HG03175 (cell line): ENCODE measurements around the gene TBC1D24.

Experiments
- ATAC-seq: cut with Tn5 transposase; IDR thresholded peaks from one replicate; pipeline ENCODE4 v1.9.1; 2021; ENCODE audit warnings: mild to moderate bottlenecking, moderate library complexity; ENCODE audit not compliant: unreplicated experiment

TBC1D24 gene

DNA sequence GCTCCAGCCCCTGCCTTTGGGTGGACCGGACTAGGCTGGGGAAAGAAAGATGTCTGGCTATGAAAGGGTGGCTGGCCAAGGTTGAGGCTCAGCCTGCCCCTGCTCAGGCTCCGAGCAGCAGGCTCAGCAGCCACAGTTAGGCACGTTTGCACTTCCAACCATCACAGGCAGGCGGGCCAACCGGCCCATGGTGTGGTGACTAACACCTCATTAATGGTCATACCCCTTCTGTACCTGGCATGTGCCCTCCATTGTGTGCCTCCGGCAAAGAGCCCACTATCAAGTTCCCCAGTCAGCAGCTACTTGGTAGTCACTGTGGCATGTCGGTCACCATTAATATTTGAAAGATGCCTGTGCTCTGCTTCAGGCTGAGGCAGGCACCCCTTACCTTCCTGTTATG is 6.7 kb downstream of the TBC1D24 start:
- ATAC-seq: no peak

DNA sequence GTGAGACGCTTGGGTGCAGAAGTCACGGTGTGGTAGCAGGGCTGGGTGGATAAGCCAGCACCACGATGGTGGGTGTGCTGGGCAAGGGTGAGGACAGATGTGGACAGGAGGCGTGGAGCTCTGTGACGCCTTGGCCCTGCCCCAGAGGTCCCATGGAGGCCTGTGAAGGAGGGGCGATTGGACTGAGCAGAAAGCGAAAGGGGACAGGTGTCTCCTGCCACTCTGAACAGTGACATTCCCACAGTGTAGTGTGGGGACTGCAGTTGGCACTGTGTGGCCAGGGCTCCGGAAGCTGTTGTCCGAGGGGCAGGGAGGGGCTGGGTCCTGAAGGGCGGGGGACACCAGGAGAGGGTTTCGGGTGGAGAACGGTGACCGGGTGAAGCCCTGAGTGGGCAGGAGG is 7.3 kb downstream of the TBC1D24 start:
- no peak for ATAC-seq

- no peak for ATAC-seq
These were observed 8.0 kb downstream of the TBC1D24 start for GRCh38 chr16:2482708-2483534.

- ATAC-seq: no peak
These were observed 9.3 kb downstream of the TBC1D24 start for GRCh38 chr16:2483939-2484897.

DNA sequence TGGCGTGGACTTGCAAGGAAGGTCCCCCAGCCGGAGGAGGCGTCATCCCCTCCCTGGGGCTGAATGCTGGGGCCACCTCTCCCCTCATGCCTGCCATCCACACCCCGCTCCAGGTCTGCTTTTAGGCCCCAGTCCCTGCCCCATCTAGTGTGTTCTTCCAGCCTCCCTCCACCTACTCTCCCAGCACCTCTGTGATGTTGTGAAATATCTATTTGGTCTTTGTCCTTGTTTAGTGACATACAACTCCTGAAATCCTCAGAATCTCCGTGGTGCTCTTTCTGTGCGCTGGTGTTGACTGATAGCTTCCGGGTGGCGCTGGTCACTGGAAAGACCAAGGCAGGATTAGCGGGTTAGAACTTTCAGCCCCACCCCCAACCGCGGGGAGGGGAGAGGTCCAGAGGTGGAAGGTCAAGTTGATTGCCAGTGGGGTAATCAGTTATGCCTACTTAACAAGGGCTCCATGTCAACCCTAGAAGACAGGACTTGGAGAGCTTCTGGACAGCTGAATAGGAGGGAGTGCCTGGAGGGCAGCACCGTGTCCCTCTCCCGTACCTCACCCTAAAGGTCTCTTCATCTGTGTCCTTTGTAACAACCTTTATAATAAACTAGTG is 10.1 kb downstream of the TBC1D24 start:
- ATAC-seq: no peak

DNA sequence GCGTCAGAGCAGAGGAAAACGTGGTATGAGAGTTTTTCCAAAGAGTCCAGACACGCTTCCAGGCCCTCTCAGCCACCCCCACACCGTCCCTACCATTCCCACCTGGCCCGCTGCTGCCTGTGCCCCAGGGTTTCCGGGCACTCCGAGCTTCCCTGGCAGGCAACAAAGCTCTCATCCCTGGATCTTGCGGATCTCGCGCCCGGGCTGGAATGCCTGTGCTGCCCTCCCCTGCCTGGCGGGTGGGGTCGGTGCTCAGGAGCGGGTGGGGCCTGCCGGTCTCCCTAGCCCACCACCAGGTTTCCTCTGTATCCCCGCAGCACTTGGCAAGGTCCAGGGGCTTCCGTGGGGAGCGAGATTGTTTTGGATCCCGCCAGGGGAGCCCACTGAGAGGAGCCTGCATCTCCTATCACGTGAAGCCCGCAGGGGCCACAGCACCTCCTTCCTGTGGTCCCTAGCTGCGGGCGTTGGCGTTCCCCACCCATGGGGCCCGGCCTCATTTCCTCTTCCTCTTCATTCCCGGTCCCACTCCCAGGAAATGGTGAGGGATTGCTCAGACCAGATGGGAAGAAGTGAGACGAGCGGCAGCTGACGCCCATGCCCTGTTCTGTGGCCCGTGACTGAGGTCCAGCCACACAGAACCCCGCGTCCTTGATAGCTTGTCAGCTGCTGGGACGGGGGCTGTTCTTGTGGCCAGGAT is 11.0 kb downstream of the TBC1D24 start:
- ATAC-seq: no peak

DNA sequence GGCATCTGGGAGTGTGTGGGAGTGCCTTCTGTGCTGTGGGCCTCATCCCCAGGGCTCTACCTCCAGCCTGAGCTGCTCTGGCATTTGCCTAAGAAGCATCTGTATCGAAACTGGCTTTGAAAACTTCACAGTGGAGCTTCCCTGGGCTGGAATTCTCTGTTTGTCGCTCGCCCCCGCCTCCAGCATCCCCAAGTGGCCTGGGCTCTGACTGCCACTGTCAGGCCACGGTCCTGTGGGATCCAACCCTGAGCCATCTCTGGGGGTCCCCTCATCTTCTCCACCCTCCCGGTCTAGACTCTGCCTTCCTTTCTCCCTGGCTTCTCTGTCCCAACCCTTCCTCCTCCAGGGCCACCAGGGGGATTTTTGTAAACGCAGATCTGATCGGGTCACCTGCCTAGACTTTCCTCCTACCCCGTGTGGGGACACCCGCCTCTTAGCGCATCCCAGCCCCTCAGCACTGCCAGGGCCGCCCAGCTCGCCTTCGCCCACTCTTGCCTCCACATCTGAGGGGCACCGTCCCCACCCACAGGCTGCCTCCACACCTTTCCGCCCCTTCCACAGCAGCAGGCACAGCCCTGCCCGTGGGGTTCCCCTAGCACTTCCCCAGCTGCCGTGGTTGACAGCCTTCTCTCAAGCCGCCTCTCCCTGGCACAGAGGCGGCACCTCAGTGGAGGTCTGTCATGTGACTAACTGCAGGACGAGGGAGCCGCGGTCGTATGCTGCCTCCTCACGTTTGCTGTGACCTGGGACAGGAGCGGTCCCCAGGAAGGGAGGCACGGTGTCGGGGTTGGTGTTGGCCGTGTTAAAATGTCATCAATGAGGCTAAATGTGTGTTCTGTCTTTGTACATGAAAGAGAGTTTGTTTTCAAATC is 12.0 kb downstream of the TBC1D24 start:
- peak; percentile 61 for ATAC-seq

DNA sequence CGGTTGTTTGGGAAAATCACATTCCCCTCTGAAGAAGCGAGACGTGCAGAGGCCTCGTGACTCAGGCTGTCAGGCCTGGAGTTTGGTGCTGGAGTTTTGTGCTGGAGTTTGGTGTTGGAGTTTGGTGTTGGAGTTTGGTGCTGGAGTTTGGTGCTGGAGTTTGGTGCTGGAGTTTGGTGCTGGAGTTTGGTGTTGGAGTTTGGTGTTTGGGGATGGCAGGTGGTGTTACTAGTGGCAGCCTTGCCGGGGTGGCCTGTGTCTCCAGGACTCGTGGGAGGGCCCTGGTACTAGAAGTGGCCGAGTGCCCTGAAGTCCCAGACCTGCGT is 12.6 kb downstream of the TBC1D24 start:
- ATAC-seq: no peak

- no peak for ATAC-seq
These were observed 13.1 kb downstream of the TBC1D24 start for GRCh38 chr16:2487903-2488531.

DNA sequence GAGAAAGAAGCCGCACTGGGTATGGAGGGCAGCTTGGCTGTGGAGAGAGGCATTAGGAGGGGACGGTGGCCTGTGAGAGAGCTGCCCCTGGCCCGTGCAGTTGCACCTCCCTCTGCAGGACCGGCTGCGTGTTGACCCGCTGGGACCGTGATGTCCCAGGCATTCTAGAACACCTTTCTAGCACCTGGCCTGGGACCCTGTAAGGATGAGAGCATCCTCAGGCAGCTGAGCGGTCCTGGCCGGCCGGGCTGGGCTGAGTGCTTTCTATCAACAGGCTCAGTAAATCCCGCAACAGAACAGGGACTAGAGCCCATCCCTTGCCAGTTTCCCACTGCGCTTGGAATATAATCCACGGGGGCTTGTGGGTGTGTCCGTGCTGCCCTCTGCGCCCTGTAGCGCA is 14.7 kb downstream of the TBC1D24 start:
- ATAC-seq: no peak

- no peak for ATAC-seq
These were observed 15.5 kb downstream of the TBC1D24 start for GRCh38 chr16:2490190-2491105.

DNA sequence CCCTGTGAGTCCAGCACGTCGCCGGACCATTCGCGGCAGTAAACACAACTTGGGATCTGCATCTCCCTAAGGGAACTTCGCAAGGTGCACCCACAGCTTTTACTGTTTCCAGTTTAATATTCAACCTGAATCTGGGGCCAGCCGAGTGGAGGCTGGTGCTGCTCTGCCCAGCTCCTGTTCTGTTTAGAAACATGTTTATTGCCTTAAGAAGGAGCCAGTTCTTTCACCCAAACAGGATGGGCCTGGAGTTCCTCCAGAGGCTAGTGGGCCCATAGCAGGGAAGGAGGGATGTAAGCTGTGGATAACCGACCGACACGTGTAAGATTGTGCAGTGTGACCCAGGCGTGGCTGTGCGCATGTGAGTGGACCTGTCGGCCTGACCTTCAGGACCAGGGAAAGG is 17.4 kb downstream of the TBC1D24 start:
- no peak for ATAC-seq

DNA sequence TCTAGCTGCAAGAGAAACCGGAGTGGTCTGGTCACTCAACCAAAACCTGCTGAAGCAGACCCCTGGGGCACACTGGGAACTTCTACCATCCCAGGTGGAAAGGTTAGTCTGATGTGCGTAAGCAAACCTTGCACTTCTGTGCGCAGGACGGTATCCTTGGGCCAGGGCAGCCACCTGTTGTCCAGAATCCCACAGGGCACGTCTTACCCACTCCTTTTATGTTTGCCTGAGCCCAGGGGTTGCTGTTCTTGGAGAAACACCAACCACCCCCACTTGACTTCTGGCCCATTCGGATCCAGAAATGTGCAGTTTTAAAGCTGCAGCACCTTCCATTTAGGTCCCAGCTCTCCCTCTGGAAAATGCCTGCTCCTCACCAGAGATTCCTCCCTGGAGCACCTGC is 18.7 kb downstream of the TBC1D24 start:
- no peak for ATAC-seq

- ATAC-seq: no peak
These were observed 19.7 kb downstream of the TBC1D24 start for GRCh38 chr16:2494616-2495015.

- no peak for ATAC-seq
These were observed 20.1 kb downstream of the TBC1D24 start for GRCh38 chr16:2495041-2495440.

DNA sequence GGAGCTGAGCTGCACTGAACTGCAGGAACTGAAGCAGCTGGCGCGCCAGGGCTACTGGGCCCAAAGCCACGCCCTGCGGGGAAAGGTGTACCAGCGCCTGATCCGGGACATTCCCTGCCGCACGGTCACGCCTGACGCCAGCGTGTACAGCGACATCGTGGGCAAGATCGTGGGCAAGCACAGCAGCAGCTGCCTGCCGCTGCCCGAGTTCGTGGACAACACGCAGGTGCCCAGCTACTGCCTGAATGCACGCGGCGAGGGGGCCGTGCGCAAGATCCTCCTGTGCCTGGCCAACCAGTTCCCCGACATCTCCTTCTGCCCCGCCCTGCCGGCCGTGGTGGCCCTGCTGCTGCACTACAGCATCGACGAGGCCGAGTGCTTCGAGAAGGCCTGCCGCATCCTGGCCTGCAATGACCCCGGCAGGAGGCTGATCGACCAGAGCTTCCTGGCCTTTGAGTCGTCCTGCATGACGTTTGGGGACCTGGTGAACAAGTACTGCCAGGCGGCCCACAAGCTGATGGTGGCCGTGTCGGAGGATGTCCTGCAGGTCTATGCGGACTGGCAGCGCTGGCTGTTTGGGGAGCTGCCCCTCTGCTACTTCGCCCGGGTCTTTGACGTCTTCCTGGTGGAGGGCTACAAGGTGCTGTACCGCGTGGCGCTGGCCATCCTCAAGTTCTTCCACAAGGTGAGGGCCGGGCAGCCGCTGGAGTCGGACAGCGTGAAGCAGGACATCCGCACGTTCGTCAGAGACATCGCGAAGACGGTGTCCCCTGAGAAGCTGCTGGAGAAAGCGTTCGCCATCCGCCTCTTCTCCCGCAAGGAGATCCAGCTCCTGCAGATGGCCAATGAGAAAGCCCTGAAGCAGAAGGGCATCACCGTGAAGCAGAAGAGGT is 21.5 kb downstream of the TBC1D24 start:
- no peak for ATAC-seq

- ATAC-seq: no peak
These were observed 22.2 kb downstream of the TBC1D24 start for GRCh38 chr16:2497116-2497630.
